ENCODE measurements around the gene CDK1. TPM values are rescaled to one million over a fixed set of nuclear protein-coding genes. Genes with fewer than 3 reads are reported as not detected.
"Not testable (repeated sequence)": the region's sequence is repeated elsewhere in the genome, so short reads cannot be mapped to it uniquely, and the experiment has no call there.

The CDK1 gene
- total RNA-seq, 1 donor from 2014 or later, result 44.6 TPM

- peak; percentile 33 for DNase-seq (ENCODE audit: low read depth, low spot score)
Observed at GRCh38 chr10:60810437-60811182, 32.3 kb downstream of the CDK1 start.

DNA sequence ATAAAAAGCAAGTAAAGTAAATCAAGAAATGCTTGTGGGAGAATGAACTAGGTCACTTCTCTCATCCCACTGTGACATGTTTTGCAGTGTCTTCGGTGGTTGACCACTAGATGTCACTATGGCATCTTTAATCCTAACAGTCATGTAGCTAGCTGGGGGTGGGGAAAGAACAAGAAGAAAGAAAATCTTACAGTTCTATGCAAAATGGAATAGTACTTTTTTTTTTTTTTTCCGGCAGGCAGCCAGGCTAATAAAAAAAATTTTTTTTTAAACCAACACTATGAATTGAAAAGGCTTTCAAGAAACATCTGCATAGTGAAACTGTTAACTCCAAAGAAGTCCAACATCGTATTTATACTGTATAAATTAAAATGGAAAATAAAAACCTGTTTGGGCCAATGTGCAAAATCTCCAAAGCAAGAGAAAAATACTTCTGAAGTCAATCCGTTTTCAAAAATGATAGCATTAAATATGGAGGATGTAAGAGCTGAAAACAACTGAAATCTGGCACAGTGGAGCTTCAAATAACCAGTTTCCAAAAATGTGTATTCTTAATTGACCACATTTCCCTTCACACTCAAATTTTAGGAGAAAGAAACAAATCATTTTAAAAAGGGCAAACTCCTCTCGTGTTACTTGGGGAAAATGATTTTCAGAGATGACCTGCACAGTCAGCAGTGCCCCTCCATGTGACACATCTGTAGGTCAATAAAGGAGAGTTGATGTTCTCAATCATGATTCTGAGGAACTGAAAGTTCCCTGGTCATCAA is 38.5 kb downstream of the CDK1 start:
- DNase-seq (ENCODE audit: low read depth, low spot score), result peak; percentile 77

- DNase-seq (ENCODE audit: low read depth, low spot score), result no peak
Observed at GRCh38 chr10:60817398-60817805, 39.1 kb downstream of the CDK1 start.

DNA sequence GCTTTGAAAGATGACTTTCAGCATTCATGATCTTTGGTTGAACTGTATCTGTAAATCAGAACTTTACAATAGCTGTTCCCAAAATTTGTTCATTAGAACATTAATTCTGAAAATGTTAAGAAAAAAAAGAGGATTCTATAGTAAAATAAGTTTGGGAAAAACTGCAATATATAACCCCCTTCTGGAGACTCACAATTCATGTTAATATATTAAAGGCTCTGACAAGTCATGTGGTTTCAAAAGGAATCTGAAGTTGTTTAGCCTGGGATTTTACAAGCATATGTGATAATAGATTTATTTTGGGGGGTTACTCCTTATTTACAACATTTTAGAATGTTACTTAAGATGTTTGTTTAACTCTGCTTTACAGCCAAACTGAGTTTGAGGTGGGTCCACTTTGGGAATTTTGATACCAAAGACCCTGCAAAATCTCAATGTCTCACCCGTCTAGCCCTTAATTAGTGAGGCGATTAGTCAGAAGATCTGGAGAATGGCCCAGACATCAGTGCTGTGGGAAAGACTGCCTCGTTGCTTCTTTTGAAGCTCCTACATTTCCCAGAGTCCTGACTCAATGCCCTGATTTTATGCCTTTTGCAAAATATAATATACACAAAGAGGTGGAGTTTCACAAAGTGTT is 40.0 kb downstream of the CDK1 start:
- DNase-seq (ENCODE audit: low read depth, low spot score), result no peak

GRCh38 chr10:60819271-60819670 is 41.0 kb downstream of the CDK1 start:
- no peak for DNase-seq (ENCODE audit: low read depth, low spot score)

DNA sequence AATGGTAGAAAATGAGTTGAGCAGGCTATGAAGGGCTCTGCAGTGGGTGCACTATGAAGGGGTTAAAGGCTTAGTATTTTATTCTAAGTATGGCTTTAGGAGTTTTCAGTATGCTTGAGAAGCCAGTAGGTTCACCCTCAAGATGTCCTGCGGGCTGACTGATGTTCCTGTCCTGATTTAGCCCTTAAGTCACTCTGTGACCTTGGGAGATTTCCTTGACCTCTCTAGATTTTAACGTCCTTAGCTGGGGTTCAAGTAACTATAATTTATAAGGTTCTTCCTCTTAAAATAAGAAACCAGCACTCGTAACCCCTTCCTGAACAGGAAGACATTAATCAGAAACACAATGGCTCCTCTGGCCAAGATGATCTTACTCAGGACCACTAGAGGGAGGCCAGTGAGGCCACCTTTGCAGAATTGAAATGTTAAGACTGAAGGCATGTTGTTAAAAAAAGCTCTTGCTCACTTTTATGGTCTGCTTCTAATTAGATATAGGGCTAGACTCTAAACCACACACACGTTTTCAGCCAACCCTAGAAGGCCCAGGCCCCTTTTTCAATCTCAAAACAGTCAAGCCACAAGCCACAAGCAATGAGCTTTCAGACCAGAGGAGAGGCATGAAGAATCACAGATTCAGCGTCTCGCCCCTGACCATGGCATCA is 41.9 kb downstream of the CDK1 start:
- DNase-seq (ENCODE audit: low read depth, low spot score), result peak; percentile 20

DNA sequence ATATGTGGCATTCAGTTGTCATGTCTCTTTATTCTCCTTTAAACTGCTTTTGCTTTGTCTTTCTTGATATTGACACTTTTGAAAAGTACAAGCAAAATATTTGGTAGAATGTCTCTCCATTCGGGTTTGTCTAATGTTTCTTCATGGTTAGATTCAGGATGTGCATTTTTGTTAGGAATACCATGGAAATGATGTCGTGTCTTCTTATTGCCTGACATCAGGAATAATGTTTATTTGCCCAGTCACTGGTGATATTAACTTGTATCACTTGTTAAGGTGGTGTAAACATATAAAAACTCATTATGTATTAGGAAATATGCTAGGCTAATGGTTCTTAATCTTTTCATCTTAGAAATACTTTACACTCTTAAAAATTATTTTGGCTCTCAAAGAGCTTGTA is 43.4 kb downstream of the CDK1 start:
- no peak for DNase-seq (ENCODE audit: low read depth, low spot score)

- no peak for DNase-seq (ENCODE audit: low read depth, low spot score)
Observed at GRCh38 chr10:60822809-60823208, 44.5 kb downstream of the CDK1 start.

DNA sequence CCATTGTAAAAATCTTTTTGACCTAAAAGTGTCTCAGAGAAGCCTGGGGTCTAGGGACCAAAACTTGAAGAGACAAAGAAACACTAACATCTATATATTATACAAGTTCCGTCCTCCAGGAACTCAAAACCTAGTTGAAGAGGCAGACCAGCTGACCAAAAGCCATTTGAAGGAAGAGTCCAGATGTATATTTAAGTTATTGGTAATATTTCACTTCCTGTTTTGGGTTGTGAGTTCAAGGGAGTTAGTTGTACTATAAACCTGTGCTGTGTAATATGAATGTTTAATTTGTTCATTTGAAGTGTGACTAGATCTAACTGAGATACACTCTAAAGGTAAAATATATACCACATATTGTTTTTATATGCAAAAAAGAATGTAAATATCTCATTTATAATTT is 45.0 kb downstream of the CDK1 start:
- DNase-seq (ENCODE audit: low read depth, low spot score), result no peak

DNA sequence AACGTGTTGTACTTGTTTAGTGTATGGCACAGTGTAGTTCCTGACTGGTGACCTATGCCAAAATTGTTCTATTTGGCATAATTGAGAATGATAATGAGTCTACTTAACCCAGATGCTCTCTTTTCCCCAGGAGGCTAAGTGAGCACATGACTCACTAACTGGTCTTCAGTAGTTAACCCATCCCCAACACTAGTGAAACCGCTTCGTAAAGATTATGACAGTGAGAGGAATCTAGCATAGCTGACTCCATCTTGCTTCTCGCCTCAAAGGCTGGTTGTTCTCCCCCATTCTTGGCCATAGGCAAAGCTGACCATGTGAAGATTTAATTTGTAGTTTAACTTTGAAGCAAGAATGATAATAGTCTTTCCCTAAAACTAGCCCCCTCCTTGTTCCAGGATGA is 47.2 kb downstream of the CDK1 start:
- DNase-seq (ENCODE audit: low read depth, low spot score), result no peak

- DNase-seq (ENCODE audit: low read depth, low spot score), result peak; percentile 96
Observed at GRCh38 chr10:60827791-60828488, 49.7 kb downstream of the CDK1 start.

GRCh38 chr10:60828489-60828852 is 50.2 kb downstream of the CDK1 start:
- DNase-seq (ENCODE audit: low read depth, low spot score), result peak; percentile 73

DNA sequence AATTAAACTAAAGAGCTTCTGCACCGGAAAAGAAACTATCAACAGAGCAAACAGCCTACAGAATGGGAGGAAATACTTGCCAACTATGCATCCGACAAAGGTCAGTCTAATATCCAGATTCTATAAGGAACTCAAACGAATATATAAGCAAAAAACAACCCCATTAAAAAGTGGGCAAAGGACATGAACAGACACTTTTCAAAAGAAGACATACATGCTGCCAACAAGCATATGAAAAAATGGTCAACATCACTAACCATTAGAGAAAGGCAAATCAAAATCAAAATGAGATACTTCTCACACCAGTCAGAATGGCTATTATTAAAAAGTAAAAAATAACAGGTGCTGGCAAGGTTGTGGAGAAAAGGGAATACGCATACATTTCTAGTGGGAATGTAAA is 53.9 kb downstream of the CDK1 start:
- DNase-seq (ENCODE audit: low read depth, low spot score), result not testable (repeated sequence)

DNA sequence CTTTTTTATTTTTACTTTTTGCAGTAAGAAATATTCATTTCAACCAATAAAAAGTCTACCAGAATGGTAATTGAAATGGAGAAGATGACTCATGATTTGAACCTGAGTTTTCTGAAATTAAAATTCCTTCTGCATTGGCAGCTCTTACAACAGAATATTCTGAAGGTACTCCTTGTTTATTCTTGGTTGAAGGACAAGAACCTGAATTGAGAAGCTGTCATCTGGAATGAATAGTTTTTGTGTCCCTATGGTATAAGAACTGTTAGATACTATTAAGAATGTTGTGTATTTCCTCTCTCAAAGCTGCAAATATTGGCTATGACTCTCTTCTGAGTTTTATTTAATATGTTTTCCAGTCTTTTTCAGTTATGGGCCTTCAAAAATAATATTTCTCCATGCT is 56.1 kb downstream of the CDK1 start:
- no peak for DNase-seq (ENCODE audit: low read depth, low spot score)

DNA sequence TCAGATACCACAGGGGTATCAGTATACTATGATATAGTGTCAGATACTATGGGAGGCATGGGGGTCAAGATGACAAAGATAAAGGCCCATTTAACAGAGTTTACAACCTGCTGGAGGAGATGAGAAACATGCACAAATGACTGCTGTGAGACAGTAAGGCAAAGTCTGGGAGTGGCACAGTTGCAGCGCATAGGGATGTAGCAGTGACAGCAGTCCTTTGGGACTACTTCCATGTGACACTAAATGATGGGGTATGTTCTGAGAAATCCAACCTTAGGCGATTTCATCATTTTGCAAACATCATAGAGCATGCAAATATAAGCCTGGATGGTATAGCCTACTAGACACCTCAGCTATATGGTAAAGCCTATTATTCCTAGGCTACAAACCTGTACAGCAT is 56.8 kb downstream of the CDK1 start:
- no peak for DNase-seq (ENCODE audit: low read depth, low spot score)

DNA sequence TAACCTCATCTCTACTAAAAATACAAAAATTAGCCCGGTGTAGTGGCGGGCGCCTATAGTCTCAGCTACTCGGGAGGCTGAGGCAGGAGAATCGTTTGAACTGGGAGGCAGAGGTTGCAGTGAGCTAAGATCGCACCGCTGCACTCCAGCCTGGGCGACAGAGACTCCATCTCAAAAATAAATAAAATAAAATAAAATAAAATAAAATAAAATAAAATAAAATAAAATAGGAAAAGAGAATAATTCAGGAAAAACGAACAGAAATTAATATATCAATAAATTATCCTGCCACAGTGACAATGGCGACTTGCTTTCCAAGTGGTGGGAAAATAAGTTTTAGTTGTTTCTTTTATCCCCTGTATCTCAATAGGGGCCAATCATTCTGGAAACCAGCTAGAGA is 62.9 kb downstream of the CDK1 start:
- DNase-seq (ENCODE audit: low read depth, low spot score), result not testable (repeated sequence)

DNA sequence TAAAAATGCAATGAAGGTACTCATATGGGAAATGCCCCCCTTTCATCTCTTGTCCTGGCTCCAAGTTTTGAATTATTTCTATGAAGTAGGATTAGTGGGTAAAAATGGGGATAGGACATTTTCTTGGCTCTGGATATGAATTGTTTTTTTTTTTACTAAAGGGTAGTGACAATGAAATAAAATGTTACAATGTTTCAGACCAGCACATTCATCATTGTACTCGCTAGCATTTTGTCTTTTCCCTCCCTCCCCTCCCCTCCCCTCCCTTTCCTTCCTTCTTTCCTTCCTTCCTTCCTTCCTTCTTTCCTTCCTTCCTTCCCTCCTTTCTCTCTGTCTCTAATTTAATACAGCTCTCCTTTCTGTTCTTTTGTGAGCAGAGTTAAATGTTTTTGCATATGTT is 64.4 kb downstream of the CDK1 start:
- no peak for DNase-seq (ENCODE audit: low read depth, low spot score)

Data from pulmonary artery endothelial cell (primary cell).